ENCODE results near the gene RBMS1. TPM values are rescaled to one million over a fixed set of nuclear protein-coding genes. Genes with fewer than 3 reads are reported as not detected.

RBMS1 gene
- total RNA-seq, 1 donor from 2014 or later, result 67.5 TPM

- no peak for DNase-seq (ENCODE audit: low read depth)
These were observed 127.1 kb downstream of the RBMS1 start for GRCh38 chr2:160366474-160366873.

DNA sequence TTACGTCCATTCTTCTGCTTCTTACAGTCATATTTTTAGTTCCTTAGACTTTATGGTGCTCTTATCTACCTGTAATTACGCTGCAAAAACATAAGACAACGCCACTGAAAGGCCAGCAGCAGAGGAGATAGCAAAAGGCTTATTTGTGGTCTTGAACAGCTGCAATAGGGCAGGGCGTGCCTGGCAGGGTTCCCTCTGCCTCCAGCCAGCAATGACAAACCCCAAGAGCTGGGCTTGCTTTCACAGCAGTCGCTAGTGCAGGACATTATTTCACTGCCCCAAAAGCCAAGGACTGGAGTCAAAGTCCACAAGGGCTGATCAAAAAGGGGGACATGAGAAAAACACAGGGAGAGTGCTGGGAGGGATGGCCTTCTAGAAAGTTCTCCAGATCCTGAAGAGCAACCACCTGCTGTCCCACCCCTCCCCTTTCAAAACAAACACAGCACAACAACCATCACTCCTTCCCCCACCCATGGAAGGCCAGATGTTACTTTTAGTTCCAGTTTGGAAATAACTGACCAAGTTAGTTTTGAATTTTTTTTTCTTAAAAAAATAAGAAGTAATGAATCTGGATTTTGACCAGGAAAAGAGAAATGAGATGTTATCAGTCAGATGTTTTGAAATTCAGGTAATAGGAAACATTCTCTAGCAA lies 127.8 kb downstream of the RBMS1 start:
- peak; percentile 93 for DNase-seq (ENCODE audit: low read depth)

DNA sequence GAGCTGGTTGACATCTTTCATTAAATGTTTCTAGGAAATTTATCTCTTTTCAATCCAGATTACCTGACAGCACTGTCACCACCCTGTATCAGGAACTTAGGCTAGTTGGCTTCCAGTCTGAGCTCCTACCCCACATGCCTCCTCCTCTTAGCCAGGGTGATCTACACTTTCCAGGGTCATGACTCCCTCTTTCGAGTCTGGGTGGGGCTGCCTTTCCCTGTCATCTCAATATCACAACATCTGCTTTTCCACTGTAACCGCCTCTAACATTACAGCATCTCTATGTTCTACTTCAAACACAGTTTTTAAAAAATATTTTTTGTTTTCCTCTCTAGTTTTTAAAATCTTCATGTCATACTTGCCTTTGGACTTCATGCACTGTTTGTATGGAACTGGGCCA lies 129.2 kb downstream of the RBMS1 start:
- DNase-seq (ENCODE audit: low read depth), result no peak

- no peak for DNase-seq (ENCODE audit: low read depth)
These were observed 129.6 kb downstream of the RBMS1 start for GRCh38 chr2:160363961-160364360.

DNA sequence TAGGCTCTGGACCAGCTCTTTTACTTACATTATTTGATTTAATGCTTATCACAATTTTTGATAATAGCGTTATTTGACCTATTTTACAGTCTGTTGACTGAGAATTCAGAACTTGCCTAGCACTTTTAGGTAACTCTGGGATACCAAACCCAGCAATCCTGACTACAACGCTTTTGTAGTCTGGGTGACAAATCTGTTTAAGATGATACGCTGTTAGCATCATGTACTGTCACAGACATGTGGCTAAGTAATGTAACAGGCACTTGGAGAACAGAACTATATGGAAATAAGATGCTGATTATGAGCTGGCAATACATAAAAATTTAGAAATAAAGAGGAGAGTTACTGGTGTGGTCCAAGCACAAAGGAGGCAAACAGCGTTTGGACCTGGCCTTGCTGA lies 130.6 kb downstream of the RBMS1 start:
- no peak for DNase-seq (ENCODE audit: low read depth)

DNA sequence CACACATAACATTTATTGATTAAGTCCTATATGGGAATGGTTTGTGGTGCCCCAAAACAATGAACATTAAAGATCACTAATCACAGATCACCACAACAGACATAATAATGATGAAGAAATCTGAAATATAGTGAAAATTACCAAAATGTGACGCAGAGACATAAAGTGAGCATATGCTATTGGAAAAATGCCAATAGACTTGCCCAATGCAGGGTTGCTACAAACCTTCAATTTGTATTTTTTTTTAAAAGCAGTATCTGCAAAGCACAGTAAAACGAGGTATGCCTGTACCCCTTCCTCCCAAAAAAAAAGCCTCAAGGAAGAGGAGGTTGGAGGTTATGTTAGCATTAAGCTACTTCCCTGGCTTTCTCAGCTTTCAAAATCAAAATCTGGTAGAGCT lies 131.1 kb downstream of the RBMS1 start:
- no peak for DNase-seq (ENCODE audit: low read depth)

DNA sequence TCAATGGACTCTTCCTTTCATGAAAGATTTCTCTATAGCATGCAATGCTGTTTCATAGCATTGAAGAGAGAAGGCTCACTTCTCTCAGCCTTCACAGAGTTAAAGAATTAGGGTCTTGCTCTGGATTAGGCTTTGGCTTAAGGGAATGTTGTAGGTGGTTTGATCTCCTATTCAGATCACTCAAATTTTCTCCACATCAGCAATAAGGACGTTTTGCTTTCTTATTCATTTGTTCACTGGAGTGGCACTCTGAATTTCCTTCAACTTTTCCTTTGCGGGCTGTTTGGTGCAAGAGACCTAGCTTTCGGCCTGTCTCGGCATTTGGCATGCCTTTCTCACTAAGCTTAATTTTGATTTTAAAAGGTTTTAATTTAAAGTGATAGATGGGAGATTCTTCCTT lies 131.6 kb downstream of the RBMS1 start:
- no peak for DNase-seq (ENCODE audit: low read depth)

DNA sequence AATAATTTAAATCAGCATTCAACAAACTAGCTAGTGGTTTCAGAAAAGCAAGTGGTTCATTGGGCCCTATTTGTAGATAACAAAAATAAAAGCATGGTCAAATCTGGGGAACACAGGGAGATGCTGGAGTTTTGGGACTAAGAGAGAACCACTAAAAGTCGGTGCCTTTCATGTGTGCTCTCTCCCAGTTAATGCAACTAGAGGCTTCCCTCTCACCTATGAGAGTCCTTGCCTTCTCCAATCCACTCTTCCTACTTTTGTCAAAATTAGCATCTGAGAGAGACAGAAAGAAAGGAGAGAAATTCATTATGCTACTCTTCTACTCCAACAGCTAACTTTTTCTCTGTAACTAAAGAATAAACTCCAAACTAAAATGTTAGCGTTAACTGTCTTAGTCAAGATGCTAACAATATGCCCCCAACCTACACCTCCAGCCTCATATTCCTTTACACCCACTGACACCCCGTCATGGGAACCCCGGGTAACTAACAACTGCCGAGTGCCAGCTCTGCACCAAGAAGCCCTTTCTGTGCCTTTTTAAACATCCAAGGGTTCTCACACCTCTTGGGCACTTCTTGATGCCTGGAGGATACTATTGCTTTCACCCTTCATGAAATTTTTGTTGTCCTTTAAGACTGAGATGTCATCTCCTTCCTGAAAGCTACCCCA lies 133.4 kb downstream of the RBMS1 start:
- no peak for DNase-seq (ENCODE audit: low read depth)

GRCh38 chr2:160358046-160358445 lies 135.6 kb downstream of the RBMS1 start:
- no peak for DNase-seq (ENCODE audit: low read depth)

DNA sequence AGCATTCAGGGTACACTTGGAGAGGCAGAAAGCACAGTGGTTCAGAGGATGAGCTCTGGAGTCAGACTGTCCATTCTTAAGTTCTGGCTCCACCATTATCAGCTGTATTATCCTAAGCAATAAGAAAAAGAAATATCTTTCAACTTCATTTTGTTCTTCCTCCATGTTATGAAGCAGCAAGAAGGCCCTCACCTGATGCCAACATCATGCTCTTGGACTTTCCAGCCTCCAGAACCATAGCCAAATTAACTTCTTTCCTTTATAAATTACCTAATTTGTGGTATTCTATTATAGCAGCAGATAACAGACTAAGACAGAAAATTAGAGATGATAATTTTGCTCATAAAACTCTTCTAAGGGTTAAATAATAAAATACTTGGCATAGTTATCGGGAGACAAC lies 137.1 kb downstream of the RBMS1 start:
- no peak for DNase-seq (ENCODE audit: low read depth)

GRCh38 chr2:160355080-160355479 lies 138.5 kb downstream of the RBMS1 start:
- peak; percentile 61 for DNase-seq (ENCODE audit: low read depth)

GRCh38 chr2:160354677-160355076 lies 138.9 kb downstream of the RBMS1 start:
- no peak for DNase-seq (ENCODE audit: low read depth)

DNA sequence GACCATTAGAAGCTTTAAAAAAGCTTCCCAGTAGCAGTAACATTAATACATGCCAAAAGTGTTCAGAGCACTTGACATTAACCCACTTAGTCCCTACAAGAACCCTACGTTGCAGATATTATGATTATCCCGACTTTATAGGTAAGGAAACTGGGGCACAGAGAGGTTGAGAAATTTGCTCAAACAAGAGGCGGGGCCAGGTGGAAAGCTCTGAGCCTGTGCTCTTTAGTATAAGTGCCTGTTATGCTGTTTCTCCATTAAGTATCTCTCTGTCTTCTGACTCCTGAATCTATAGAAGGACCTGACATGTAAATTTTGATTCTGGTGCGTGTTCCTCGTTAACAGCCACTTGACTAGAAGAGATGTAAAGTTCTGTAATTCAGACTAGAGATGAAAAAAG lies 139.8 kb downstream of the RBMS1 start:
- no peak for DNase-seq (ENCODE audit: low read depth)

DNA sequence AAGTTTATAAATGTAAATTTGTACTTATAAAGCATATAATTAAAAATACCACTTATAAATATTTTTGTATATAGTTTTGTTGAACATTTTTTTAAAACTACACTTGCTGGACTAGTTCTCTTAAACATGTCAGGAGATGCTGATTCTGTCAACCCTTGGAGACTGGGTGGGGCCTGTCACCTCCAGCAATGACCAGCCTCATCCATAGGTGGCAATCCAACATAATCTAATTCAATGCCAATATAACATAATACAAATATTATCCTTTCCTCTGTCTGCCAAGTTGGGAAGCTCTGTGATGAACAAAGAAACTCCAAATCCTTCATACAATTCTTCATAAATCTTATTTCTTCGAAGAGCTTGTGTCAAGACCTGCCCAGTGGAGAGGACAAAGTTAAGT lies 140.4 kb downstream of the RBMS1 start:
- no peak for DNase-seq (ENCODE audit: low read depth)

- DNase-seq (ENCODE audit: low read depth), result no peak
These were observed 141.1 kb downstream of the RBMS1 start for GRCh38 chr2:160352500-160352899.

GRCh38 chr2:160351956-160352355 lies 141.7 kb downstream of the RBMS1 start:
- DNase-seq (ENCODE audit: low read depth), result no peak

- no peak for DNase-seq (ENCODE audit: low read depth)
These were observed 144.3 kb downstream of the RBMS1 start for GRCh38 chr2:160349306-160349705.

DNA sequence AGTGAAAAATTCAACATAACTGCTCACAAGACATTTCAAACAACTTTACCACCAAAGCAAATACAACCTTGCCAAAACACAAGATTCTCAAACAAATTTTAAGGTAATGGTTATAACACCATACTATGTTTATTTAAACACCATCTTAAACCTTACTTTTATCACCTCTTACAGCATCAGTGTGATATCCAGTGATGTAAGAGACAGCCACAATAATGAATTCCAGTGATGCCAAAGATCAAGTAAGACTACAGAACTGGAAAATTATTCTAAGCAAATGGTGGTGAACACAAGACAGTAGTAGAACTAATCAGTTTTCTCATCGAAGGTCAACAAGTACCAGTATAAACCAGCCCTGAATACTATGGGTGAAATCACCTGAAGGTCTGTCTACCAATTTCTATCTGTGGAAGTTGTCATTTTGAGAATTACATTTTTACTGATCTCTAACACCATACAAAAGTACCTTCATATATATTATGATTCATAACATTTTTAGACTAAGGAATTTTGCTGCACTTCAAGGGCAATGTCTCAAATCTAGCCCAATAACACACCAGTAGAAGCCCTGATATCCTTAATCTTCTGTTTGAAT lies 146.2 kb downstream of the RBMS1 start:
- DNase-seq (ENCODE audit: low read depth), result no peak

GRCh38 chr2:160345071-160345764 lies 148.4 kb downstream of the RBMS1 start:
- no peak for DNase-seq (ENCODE audit: low read depth)

- no peak for DNase-seq (ENCODE audit: low read depth)
These were observed 150.2 kb downstream of the RBMS1 start for GRCh38 chr2:160343404-160343803.

- no peak for DNase-seq (ENCODE audit: low read depth)
These were observed 153.9 kb downstream of the RBMS1 start for GRCh38 chr2:160339726-160340125.

Measured in myocyte (in vitro differentiated cells).